ENCODE measurements around the gene LRRC27. TPM values are rescaled to one million over a fixed set of nuclear protein-coding genes. Genes with fewer than 3 reads are reported as not detected.

Gene LRRC27
- total and polyA plus RNA-seq, 2 donors (not counting 1 experiment from before 2014, with no cell fraction given), result 23.6 to 25.6 TPM

GRCh38 chr10:132305654-132306342 lies 26.2 kb upstream of the LRRC27 start:
- Mint-ChIP-seq H3K27ac (no peak overlapping the region), H3K27me3 (peaks cover 14% of the 10 kb centered on the region), H3K4me3 (peak overlapping the region; percentile 78), H3K4me1 (peaks cover 11% of the 10 kb centered on the region), H3K9me3 (ENCODE audit: insufficient read depth) (no peaks in the 10 kb centered on the region)
- intact Hi-C loops (cut with micrococcal nuclease), result loop anchor here (5.0 kb wide), 1 partner anchor 323 kb away; the partner anchor contains the start of gene BNIP3
- H3K4me1 ChIP-seq (ENCODE audit: control insufficient read depth in 2 of 2, insufficient read depth in 2 of 2, low read length in 2 of 2), result peaks cover 11% of the 10 kb centered on the region in 2 donors
- H3K27ac ChIP-seq (ENCODE audit: low read length in 2 of 2), result no peak overlapping the region
- H3K79me2 ChIP-seq (ENCODE audit: control insufficient read depth, insufficient read depth, low read length), result no peaks in the 10 kb centered on the region
- no peak overlapping the region for H2AFZ ChIP-seq (ENCODE audit: insufficient read depth, low read depth, low read length, poor library complexity, severe bottlenecking)
- H3K9ac ChIP-seq (ENCODE audit: low read length), result no peak overlapping the region
- no peaks in the 10 kb centered on the region for H3K9me3 ChIP-seq (ENCODE audit: control extremely low read depth in 1 of 3, control insufficient read depth in 2 of 3, insufficient read depth in 1 of 3, low read length in 2 of 3)
- no peak for DNase-seq
- ATAC-seq (ENCODE audit: low read depth), result no peak
- ChIA-PET POLR2A (no interaction called here), CTCF (no interaction called here)
- 97% methylated on average over 20 of the region's 22 CpGs for WGBS (ENCODE audit: insufficient coverage)
- no peaks in the 10 kb centered on the region for H4K20me1 ChIP-seq (ENCODE audit: control insufficient read depth, insufficient read depth, low read length, poor library complexity, severe bottlenecking)
- H3K4me3 ChIP-seq (ENCODE audit: control extremely low read depth in 1 of 5, extremely low read depth in 1 of 5, insufficient read depth in 1 of 5, low read depth in 2 of 5, low read length in 4 of 5), result no peak overlapping the region
- H3K36me3 ChIP-seq (replicated peaks in 1 of 2; ENCODE audit: control extremely low read depth in 1 of 2, control insufficient read depth in 1 of 2, extremely low read depth in 1 of 2, insufficient read depth in 2 of 2, low read length in 1 of 2), result no peaks in the 10 kb centered on the region
- TF ChIP-seq, protein P1, sequence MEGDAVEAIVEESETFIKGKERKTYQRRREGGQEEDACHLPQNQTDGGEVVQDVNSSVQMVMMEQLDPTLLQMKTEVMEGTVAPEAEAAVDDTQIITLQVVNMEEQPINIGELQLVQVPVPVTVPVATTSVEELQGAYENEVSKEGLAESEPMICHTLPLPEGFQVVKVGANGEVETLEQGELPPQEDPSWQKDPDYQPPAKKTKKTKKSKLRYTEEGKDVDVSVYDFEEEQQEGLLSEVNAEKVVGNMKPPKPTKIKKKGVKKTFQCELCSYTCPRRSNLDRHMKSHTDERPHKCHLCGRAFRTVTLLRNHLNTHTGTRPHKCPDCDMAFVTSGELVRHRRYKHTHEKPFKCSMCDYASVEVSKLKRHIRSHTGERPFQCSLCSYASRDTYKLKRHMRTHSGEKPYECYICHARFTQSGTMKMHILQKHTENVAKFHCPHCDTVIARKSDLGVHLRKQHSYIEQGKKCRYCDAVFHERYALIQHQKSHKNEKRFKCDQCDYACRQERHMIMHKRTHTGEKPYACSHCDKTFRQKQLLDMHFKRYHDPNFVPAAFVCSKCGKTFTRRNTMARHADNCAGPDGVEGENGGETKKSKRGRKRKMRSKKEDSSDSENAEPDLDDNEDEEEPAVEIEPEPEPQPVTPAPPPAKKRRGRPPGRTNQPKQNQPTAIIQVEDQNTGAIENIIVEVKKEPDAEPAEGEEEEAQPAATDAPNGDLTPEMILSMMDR (IDR thresholded peaks at IDR 0.05), result no peak
- TF ChIP-seq EZH2 (IDR thresholded peaks at IDR 0.05; ENCODE audit: borderline replicate concordance, insufficient read depth, low read depth, low read length, poor library complexity, severe bottlenecking), result no peak
- no peak overlapping the region for H3K4me2 ChIP-seq (replicated peaks; ENCODE audit: low read depth, low read length, poor library complexity, severe bottlenecking)
- peaks cover 0 to 23% (median 9%) of the 10 kb centered on the region in 4 experiments for H3K27me3 ChIP-seq (replicated peaks in 1 of 4; ENCODE audit: control extremely low read depth in 1 of 4, control insufficient read depth in 3 of 4, insufficient read depth in 4 of 4, low read length in 3 of 4)

DNA sequence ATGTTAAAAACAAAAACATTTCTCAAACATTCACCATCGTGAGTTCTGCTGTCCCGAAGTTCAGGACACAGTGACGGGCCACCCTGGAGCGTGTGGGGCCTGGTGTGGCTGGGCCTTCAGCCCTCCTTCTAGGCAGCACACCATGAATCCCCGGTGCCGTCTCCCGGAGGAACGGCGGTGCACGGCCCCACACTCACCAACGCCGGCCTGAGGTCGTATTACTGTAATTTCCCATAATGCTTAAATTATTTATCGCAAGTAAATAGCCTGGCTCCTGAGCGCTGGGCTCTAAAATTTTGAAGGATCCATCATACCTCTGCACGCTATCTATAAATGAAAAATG lies 25.7 kb upstream of the LRRC27 start:
- Histone ChIP-seq H3K36me3 (replicated peaks in 1 of 2; ENCODE audit: control extremely low read depth in 1 of 2, control insufficient read depth in 1 of 2, extremely low read depth in 1 of 2, insufficient read depth in 2 of 2, low read length in 1 of 2) (no peaks in the 10 kb centered on the region), H3K9ac (ENCODE audit: low read length) (no peak overlapping the region), H3K4me2 (replicated peaks; ENCODE audit: low read depth, low read length, poor library complexity, severe bottlenecking) (peak overlapping the region; percentile 97), H3K9me3 (ENCODE audit: control extremely low read depth in 1 of 3, control insufficient read depth in 2 of 3, insufficient read depth in 1 of 3, low read length in 2 of 3) (no peaks in the 10 kb centered on the region), H3K27ac (ENCODE audit: low read length in 2 of 2) (no peak overlapping the region), H3K4me3 (ENCODE audit: control extremely low read depth in 1 of 5, extremely low read depth in 1 of 5, insufficient read depth in 1 of 5, low read depth in 2 of 5, low read length in 4 of 5) (no peak overlapping the region), H3K27me3 (replicated peaks in 1 of 4; ENCODE audit: control extremely low read depth in 1 of 4, control insufficient read depth in 3 of 4, insufficient read depth in 4 of 4, low read length in 3 of 4) (peaks cover 0 to 23% (median 9%) of the 10 kb centered on the region in 4 experiments), H3K4me1 (ENCODE audit: control insufficient read depth in 2 of 2, insufficient read depth in 2 of 2, low read length in 2 of 2) (peaks cover 11% of the 10 kb centered on the region in 2 donors), H2AFZ (ENCODE audit: insufficient read depth, low read depth, low read length, poor library complexity, severe bottlenecking) (no peak overlapping the region), H4K20me1 (ENCODE audit: control insufficient read depth, insufficient read depth, low read length, poor library complexity, severe bottlenecking) (no peaks in the 10 kb centered on the region), H3K79me2 (ENCODE audit: control insufficient read depth, insufficient read depth, low read length) (no peaks in the 10 kb centered on the region)
- no peak for DNase-seq
- POLR2A ChIA-PET, result no interaction called here
- Mint-ChIP-seq H3K27ac (no peak overlapping the region), H3K9me3 (ENCODE audit: insufficient read depth) (no peaks in the 10 kb centered on the region), H3K4me3 (peak overlapping the region; percentile 89), H3K27me3 (peaks cover 14% of the 10 kb centered on the region), H3K4me1 (peaks cover 11% of the 10 kb centered on the region)
- TF ChIP-seq EZH2 (IDR thresholded peaks at IDR 0.05; ENCODE audit: borderline replicate concordance, insufficient read depth, low read depth, low read length, poor library complexity, severe bottlenecking), result no peak
- TF ChIP-seq, protein P1 (IDR thresholded peaks at IDR 0.05), result no peak
- CTCF ChIA-PET, result interaction anchor here (0.6 kb wide), 1 partner anchor 1143 kb away, joined by 5 read pairs; no protein-coding TSS in a partner anchor
- 98% methylated on average over 12 of the region's 16 CpGs for WGBS (ENCODE audit: insufficient coverage)
- intact Hi-C loops (cut with micrococcal nuclease), result loop anchor here (5.0 kb wide), 1 partner anchor 324 kb away; the partner anchor contains the start of gene BNIP3
- ATAC-seq (ENCODE audit: low read depth), result no peak
